Osteocyte (in vitro differentiated cells): ENCODE measurements around the gene BAHCC1. TPM values are rescaled to one million over a fixed set of nuclear protein-coding genes. Genes with fewer than 3 reads are reported as not detected.
"Not testable (repeated sequence)": the region's sequence is repeated elsewhere in the genome, so short reads cannot be mapped to it uniquely, and the experiment has no call there.

Experiments used
- DNase-seq: peaks from one replicate; pipeline ENCODE4 v3.0.0; 2021; ENCODE audit warnings: mixed read lengths; ENCODE audit not compliant: unreplicated experiment; ENCODE audit errors: extremely low spot score
- H3K27ac Mint-ChIP-seq: one replicate; pipeline ENCODE4 v1.8.0; 2021; ENCODE audit warnings: mild to moderate bottlenecking, mixed read lengths; ENCODE audit not compliant: unreplicated experiment
- H3K27me3 Mint-ChIP-seq: one replicate; pipeline ENCODE4 v1.8.0; 2021; ENCODE audit warnings: mixed read lengths; ENCODE audit not compliant: unreplicated experiment
- H3K36me3 Mint-ChIP-seq: one replicate; pipeline ENCODE4 v1.8.0; 2021; ENCODE audit warnings: mixed read lengths; ENCODE audit not compliant: unreplicated experiment
- H3K4me1 Mint-ChIP-seq: one replicate; pipeline ENCODE4 v1.8.0; 2021; ENCODE audit warnings: mixed read lengths; ENCODE audit not compliant: unreplicated experiment
- H3K4me3 Mint-ChIP-seq: one replicate; pipeline ENCODE4 v1.8.0; 2021; ENCODE audit warnings: mild to moderate bottlenecking, moderate library complexity, mixed read lengths; ENCODE audit not compliant: unreplicated experiment
- H3K9me3 Mint-ChIP-seq: one replicate; pipeline ENCODE4 v1.8.0; 2021; ENCODE audit warnings: mixed read lengths; ENCODE audit not compliant: unreplicated experiment
- total RNA-seq: library from RNA; stranded (reverse); gene quantifications from 2 replicates; pipeline ENCODE4 v1.2.1, GENCODE V29; 2021
- TF ChIP-seq, protein P1 (sequence below): fragments of 200-600 bp; sonication (generic); IDR thresholded peaks from 2 replicates; pipeline ENCODE4 v1.5.0; 2021; ENCODE audit warnings: antibody characterized with exemption, mild to moderate bottlenecking, moderate library complexity

BAHCC1 gene
- total RNA-seq, 1 donor from 2014 or later, result 55.7 TPM

DNA sequence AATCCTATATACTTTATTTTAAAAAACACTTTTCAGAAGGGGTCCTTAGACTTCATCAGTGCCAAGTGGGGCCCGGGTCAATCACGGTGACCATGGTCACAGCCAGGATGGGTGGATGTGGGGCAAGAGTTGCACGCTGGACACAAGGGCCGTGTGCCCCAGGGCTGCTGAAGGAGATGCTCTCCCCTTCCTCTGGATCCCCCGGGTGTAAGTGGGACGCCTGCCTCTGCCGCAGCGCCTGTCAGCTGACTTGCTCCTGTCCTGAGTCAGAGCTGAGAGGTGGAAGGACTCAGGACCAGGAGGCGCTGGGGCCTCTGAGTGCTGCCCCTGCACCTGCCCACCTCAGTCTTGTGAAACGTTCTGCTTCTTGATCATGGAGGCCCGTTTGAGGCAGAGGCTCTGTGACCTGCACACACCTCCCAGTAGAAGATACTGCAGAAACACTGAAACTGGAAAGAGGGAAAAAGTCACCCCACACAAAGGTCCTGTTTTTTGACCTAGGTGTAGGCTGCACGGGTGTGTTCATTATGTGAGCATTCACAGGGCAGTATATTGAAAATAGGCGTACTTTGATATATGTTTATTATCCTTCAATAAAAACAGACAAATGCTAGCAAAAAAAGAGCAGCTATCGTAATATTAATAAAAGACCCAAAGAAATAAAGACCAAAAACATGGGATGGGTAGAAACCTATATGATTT is 40.9 kb upstream of the BAHCC1 start:
- Mint-ChIP-seq H3K9me3 (no peaks in the 10 kb centered on the region), H3K27ac (no peak overlapping the region), H3K4me1 (peaks cover 23% of the 10 kb centered on the region), H3K36me3 (no peaks in the 10 kb centered on the region), H3K4me3 (no peak overlapping the region), H3K27me3 (no peaks in the 10 kb centered on the region)
- no peak for DNase-seq
- TF ChIP-seq, protein P1, sequence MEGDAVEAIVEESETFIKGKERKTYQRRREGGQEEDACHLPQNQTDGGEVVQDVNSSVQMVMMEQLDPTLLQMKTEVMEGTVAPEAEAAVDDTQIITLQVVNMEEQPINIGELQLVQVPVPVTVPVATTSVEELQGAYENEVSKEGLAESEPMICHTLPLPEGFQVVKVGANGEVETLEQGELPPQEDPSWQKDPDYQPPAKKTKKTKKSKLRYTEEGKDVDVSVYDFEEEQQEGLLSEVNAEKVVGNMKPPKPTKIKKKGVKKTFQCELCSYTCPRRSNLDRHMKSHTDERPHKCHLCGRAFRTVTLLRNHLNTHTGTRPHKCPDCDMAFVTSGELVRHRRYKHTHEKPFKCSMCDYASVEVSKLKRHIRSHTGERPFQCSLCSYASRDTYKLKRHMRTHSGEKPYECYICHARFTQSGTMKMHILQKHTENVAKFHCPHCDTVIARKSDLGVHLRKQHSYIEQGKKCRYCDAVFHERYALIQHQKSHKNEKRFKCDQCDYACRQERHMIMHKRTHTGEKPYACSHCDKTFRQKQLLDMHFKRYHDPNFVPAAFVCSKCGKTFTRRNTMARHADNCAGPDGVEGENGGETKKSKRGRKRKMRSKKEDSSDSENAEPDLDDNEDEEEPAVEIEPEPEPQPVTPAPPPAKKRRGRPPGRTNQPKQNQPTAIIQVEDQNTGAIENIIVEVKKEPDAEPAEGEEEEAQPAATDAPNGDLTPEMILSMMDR, result no peak

DNA sequence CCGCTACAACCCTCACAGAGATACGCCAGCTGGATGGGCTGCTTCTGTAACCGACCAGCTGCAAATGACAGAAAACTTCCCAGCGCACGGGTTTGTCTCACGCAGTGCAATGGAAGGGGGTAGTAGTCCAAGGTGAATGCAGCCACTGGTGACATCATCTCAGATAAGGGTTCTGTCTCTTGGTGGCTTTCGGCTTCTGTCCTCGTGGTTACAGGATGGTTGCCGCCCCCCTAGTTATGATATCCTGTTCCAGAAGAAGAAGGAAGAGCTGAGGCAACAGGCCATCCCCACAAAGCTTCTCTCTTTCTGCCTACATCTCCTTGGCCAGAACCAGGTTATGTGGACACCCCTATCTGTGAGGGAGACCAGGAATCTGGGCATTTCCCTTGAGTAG is 40.3 kb upstream of the BAHCC1 start:
- no peaks in the 10 kb centered on the region for H3K27me3 Mint-ChIP-seq
- DNase-seq, result no peak
- no peak overlapping the region for H3K4me3 Mint-ChIP-seq
- TF ChIP-seq, protein P1, result no peak
- no peaks in the 10 kb centered on the region for H3K9me3 Mint-ChIP-seq
- no peaks in the 10 kb centered on the region for H3K36me3 Mint-ChIP-seq
- H3K27ac Mint-ChIP-seq, result no peak overlapping the region
- peaks cover 18% of the 10 kb centered on the region for H3K4me1 Mint-ChIP-seq

DNA sequence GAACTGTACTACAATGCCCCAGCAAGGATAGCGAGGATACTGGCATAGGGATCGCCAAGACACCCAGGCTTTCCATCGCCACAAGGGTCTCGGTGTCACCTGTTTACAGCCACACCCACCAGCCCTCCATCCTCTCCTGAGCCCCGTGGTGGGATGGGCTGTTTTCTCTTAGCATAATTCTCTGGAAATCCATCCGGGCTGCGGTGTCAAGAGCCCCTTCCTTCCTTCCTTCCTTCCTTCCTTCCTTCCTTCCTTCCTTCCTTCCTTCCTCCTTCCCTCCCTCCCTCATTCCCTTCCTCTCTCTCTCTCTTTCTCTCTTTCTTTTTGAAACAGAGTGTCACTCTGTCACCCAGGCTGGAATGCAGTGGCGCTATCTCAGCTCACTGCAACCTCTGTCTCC is 36.0 kb upstream of the BAHCC1 start:
- H3K27ac Mint-ChIP-seq, result no peak overlapping the region

DNA sequence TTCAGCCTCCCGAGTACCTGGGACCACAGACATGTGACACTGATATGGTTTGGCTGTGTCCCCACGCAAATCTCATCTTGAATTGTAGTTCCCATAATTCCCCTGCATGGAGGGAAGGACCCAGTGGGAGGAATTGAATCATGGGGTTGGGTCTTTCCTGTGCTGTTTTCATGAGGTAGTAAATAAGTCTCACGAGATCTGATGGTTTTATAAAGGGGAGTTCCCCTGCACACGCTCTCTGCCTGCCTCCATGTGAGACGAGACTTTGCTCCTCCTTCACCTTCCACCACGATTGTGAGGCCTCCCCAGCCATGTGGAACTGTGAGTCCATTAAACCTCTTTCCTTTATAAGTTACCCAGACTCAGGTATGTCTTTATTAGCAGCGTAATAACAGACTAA is 33.3 kb upstream of the BAHCC1 start:
- not testable (repeated sequence) for H3K4me3 Mint-ChIP-seq, DNase-seq, H3K9me3 Mint-ChIP-seq, H3K36me3 Mint-ChIP-seq, H3K27me3 Mint-ChIP-seq, H3K27ac Mint-ChIP-seq
- peaks cover 19% of the 10 kb centered on the region for H3K4me1 Mint-ChIP-seq

More for the DNA sequence above, 36.0 kb upstream of the BAHCC1 start:
- H3K4me1 Mint-ChIP-seq, result peaks cover 19% of the 10 kb centered on the region
- TF ChIP-seq, protein P1, result no peak
- DNase-seq, result no peak
- no peak overlapping the region for H3K4me3 Mint-ChIP-seq
- no peaks in the 10 kb centered on the region for H3K9me3 Mint-ChIP-seq
- no peaks in the 10 kb centered on the region for H3K36me3 Mint-ChIP-seq
- peaks cover 2% of the 10 kb centered on the region for H3K27me3 Mint-ChIP-seq

DNA sequence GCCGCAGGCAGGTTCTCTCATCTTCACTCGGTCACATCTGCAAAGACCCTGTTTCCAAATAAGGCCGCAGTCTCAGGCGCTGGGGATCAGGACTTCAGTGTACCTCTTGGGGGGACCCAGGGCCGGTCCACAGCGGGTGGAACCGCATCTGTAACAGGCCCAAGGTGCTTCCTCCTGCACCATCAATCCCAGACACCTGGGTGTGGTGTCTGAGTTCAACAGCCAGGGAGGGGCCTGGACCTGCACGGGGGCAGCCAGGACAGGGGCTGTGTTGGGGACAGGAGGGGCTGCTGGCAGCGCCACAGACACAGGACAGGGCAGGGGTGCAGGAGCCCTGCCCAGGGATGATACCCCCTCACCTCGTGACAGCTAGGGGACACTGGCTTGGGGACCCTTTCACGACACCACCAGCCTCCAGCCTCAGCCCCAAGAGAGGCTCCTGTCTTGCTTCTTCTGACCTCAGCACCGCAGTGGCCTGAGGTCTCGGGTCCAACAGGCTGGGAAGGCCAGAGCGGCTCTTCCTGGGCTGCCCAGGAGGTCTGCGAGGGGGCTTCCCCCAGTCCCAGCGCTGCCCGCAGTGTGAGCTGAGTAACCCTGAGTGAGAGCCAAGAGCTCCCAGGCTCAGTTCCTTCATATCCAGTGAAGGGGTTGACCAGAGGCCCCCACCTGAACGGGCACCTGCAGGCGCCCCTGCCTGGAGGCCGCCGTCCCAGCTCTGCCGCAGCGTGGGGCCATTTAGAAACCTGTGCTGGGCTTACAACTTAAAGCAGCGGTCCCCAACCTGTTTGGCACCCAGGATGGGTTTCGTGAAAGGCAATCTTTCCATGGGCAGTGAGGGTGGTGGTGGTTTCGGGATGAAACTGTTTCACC is 30.7 kb upstream of the BAHCC1 start:
- no peak overlapping the region for H3K27ac Mint-ChIP-seq
- no peak overlapping the region for H3K4me3 Mint-ChIP-seq
- peaks cover 10% of the 10 kb centered on the region for H3K4me1 Mint-ChIP-seq
- peaks cover 2% of the 10 kb centered on the region for H3K27me3 Mint-ChIP-seq
- DNase-seq, result no peak
- H3K9me3 Mint-ChIP-seq, result no peaks in the 10 kb centered on the region
- no peaks in the 10 kb centered on the region for H3K36me3 Mint-ChIP-seq
- TF ChIP-seq, protein P1, result no peak
